Subcutaneous adipose tissue (tissue), 4 donors: ENCODE measurements around the gene TNFAIP1. TPM values are rescaled to one million over a fixed set of nuclear protein-coding genes. Genes with fewer than 3 reads are reported as not detected.

Experiments used
- CTCF ChIP-seq: fragments of 450-650 bp; IDR thresholded peaks from one replicate; pipeline ENCODE4 v1.5.1; 2016; ENCODE audit warnings: low read depth, mild to moderate bottlenecking, control low read depth, antibody characterized with exemption, moderate library complexity
- total RNA-seq, 4 donors: library from RNA; depleted of rRNA; stranded (reverse); fragments of >200 nt; gene quantifications; one replicate each; pipeline ENCODE4 v1.1.0, GENCODE V29; 2016

TNFAIP1 gene
- total RNA-seq, 4 donors from 2014 or later = 14.8 to 31.8 (median 21.4) TPM

DNA sequence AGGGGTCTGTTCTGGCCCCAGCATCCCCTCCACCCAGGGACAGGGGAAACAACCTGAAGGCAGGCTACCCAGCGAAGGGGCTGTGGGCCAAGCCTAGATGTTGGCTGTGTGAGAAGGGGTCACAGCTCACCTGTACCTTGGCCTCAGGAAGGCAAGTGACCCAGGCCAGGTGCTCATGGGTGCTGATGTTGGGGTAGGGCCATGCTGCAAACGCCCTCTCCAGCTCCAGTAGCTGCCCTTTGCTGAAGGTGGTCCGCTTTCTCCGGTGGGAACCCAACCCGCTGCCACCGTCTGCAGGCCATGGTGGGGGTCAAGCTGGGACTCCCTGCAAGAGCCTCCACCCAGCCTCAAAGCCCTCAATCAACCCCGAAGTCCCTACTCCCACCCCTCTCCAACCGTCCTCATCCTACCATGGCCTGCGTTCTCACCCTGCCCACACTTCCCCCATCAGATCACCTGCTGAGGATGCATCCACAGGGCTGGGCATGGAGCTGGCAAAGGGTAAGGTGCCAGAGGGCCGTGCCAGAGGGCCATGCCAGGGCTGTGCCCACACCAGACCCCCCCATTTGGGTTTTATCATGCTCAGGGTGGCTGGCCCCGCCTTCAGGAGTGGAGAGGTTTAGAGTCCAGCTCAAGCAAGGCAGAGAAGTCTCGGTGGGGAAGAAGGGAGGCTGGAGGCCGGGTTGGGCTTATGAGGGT is 29.3 kb downstream of the TNFAIP1 start, which contains the start of gene SEBOX:
TSS of gene SEBOX (minus strand) at position 535 of the 699 bp plus-strand sequence. CDS start at position 487, 48 bp downstream.
- TF ChIP-seq CTCF = no peak

DNA sequence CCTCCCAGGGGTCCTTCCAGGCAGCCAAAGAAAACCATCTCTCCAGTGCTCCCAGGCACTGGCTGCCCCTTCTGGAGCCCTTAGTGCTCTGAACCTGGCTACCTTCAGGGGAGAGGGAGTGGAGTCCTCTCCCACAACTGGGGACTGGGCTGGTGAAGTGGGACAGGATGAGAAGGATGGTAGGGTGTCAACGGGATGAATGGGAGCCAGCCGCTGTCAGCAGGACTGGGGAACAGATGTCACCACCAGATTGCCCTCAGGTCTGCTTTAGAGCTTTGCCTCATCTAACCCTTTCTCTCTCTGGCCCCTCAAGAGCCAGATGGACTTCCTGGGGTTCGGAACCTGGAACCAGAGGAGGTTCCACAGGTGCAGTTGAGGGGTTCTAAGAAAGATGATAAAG is 29.9 kb downstream of the TNFAIP1 start:
- no peak for TF ChIP-seq CTCF

DNA sequence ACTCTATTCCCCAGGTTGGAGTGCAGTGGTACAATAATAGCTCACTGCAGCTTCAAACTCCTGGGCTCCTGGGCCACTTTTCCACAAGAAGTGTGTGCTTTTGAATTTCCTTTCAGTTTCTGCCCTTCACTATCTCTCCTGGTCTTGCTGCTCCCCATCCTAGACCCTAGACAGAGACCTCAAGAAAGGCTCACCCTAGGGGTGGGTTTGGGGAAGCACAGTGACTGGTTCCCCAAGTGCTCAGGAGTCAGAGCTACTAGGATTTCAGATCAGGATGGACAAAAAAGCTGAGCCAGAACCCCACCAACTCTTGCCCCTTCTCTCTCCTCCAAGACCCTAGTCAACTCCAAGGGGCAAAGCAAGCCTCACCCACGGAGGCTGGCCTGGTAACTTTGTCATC is 31.0 kb downstream of the TNFAIP1 start:
- TF ChIP-seq CTCF = no peak

- TF ChIP-seq CTCF = no peak
These were observed 32.2 kb downstream of the TNFAIP1 start for GRCh38 chr17:28367641-28368305.

DNA sequence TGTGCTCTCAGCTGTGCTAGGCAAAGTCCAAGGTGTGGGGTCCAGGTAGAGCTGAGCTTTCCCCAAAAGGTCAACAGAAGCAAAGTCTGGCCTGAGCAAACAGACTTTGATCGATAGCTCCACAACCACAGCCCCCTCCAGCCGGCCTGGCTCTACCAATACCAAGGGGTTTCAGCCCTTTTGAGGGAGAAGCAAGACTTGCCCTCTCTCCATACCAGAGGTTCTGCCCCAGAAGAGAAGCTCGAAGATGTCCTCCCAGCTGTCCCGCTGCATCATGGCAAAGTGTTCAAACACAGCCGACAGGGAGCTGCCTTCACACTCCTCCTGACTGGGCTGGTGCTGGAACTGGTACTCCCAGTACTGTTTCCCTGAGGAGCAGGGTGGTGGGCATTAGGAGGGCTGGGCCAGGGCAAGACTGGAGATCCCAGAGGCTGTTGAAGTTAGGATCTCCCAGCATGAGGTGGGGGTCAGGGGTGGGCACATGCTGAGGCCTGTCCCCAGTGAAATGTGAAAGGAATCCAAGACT is 32.8 kb downstream of the TNFAIP1 start:
- no peak for TF ChIP-seq CTCF

DNA sequence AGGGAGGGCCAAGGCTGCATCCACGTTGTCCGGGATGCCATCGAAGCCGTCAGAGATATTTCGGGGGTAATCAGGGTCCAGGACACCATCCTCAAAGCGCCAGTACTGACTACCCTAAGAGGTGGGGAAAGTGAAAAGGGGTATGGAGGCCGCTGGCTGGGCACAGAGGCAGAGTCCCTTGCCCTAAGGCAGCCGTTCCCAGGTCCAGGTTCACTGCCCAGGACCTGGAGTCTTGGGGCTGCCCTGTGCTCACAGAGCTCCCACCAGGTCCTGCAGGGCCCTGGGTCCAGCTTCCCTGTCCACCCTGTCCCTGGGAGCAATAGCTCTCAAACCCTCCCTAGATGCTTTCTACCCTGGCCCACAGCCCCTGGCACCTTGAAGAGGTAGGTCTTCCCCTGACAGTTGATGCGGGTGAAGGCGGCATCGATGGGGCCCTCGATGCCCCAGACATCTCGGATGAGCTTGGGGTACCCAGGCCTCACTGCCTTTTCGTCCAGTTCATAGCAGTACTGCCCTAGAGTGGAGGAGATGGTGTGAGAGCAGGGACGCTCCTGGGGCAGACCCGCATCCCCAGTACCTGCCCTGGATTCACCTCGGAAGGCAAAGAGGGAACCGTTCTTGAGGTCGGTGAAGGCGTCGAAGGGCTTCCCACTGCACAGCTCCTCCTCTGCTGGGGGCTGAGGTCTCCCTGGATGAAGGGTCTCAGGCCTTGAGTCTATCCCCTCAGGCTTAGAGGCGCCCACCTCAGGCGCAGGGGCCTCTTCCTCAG is 33.5 kb downstream of the TNFAIP1 start:
- TF ChIP-seq CTCF = no peak

DNA sequence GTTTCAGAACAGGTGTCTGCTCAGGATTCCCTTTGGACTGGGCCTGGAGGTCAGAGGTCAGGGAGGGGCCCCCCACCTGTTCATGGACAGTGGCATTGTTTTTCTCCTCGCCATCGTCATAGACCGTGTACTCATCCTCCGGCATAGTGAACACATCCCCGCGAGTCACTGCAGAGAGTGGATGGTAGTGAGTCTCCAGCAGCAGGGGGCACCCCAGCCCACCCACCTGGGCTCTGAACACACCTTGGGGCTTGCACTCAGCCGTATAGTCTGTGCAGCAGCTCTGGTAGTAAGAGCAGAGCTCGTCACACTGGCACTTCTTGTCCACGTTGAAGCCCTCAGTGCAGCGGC is 34.1 kb downstream of the TNFAIP1 start:
- TF ChIP-seq CTCF = no peak
